OCI-M2 (cell line): ENCODE results near the gene NOLC1.
"Not testable (repeated sequence)": the region's sequence is repeated elsewhere in the genome, so short reads cannot be mapped to it uniquely, and the experiment has no call there.

Experiments
- DNase-seq: peaks from one replicate; lab custom pipeline; 2025; ENCODE audit not compliant: unreplicated experiment; lab: John Stamatoyannopoulos, UW

Gene NOLC1

GRCh38 chr10:102153093-102153620, 968 bp downstream of the NOLC1 start:
- no peak for DNase-seq

DNA sequence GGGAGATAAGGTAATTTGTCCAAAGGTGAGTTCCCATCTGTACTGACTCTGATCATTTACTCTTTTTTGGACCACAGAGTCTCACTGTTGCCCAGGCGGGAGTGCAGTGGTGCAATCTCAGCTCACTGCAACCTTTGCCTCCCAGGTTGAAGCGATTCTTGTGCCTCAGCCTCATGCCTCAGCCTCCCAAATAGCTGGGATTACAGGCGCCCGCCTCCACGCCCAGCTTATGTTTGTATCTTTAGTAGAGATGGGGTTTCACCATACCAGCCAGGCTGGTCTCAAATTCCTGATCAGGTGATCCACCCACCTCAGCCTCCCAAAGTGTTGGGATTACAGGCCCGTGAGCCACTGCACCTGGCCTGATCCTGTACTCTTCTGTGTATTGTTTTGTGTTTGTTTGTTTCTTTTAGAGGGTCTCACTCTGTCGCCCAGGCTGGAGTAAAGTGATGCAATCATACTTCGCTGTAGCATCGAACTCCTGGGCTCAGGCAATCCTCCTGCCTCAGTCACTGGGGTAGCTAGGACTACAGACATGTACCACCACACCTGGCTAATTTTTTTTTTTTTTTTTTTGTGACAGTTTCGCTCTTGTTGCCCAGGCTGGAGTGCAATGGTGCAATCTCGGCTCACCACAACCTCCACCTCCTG, 2.4 kb downstream of the NOLC1 start:
- no peak for DNase-seq

- no peak for DNase-seq
These were observed 5.0 kb downstream of the NOLC1 start for GRCh38 chr10:102157224-102157623.

DNA sequence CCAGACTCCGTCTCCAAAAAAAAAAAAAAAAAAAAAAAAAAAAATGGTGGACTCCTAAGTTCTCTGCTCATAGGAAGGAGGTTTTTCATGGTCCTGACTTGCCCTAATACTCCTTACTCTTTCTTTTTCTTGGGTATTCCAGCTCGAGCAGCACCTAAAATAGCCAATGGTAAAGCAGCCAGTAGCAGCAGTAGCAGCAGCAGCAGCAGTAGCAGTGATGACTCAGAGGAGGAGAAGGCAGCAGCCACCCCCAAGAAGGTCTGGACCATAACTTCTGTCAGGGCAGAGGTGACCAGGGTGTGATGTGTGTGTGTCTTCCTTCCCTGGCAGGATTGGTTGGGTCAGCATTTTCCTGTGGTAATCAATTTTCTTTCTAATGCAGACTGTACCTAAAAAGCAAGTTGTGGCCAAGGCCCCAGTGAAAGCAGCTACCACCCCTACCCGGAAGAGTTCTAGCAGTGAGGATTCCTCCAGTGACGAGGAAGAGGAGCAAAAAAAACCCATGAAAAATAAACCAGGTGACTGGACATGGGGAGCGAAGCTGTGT, 6.9 kb downstream of the NOLC1 start:
- no peak for DNase-seq

- no peak for DNase-seq
These were observed 7.6 kb downstream of the NOLC1 start for GRCh38 chr10:102159831-102160230.

DNA sequence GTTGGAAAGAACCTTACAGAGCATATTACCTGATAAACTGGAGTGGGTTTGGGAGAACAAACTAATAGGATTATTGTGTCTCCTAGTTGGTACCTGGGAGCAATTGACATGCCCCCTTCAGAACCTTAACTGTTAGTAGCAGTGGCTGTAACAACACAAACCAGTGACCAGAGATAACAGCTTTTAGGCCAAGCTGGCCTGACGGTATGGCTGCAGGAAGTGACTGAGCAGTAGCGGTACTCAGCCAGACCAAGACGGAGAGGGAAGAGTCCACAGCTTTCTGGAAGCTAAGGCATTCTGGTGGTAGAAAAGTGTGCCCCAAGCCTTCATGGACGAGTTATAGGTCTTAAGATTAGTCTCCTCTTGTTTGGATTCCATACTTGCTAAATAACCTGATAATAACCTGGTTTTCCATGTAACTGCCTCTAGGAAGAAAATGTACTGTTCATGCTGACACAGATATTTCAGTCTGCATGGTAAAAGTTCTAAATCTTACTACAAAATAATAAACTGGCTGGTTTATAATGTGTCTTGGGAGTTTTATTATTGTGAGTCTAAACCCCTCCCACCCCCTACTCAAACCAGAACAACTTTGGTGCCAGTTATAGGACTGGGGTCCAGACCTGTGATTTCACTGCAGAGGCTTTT, 11.3 kb downstream of the NOLC1 start:
- DNase-seq, result no peak

- DNase-seq, result no peak
These were observed 15.7 kb downstream of the NOLC1 start for GRCh38 chr10:102167861-102168260.

- DNase-seq, result no peak
These were observed 18.4 kb downstream of the NOLC1 start for GRCh38 chr10:102170602-102171001.

DNA sequence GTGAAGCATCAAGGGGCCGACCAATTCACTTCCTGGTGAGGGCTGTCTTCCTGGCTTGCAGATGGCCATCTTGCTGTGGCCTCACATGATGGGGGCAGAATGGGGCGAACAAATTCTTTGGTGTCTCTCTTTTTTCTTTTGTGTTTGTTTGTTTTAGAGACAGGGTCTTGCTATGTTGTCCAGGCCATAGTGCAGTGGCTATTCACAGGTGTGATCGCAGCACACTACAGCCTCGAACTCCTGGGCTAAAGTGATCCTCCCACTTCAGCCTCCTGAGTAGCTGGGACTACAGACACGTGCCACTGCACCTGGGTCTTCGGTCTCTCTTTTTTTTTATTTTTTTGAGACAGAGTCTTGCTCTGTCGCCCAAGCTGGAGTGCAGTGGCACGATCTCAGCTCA, 20.1 kb downstream of the NOLC1 start:
- DNase-seq, result no peak

- DNase-seq, result no peak
These were observed 23.2 kb downstream of the NOLC1 start for GRCh38 chr10:102175415-102175814.

GRCh38 chr10:102184606-102185005, 32.4 kb downstream of the NOLC1 start:
- no peak for DNase-seq

DNA sequence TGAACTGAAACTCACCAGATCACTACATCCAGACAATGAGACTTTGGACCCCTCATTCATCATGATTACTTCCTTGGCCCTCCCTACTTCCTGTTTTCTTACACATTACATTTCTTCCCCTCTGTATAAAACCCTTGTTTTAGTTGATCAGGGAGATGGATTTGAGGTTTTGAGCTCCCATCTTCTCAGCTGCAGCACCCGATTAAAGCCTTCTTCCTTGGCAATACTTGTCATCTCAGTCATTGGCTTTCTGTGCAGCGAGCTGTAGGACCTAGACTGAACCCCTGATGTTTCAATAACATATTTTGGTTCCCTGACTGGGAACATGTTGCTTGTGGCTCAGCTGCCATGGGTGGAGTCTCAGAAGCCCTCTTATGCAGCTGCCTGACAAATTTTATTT, 33.1 kb downstream of the NOLC1 start:
- no peak for DNase-seq

DNA sequence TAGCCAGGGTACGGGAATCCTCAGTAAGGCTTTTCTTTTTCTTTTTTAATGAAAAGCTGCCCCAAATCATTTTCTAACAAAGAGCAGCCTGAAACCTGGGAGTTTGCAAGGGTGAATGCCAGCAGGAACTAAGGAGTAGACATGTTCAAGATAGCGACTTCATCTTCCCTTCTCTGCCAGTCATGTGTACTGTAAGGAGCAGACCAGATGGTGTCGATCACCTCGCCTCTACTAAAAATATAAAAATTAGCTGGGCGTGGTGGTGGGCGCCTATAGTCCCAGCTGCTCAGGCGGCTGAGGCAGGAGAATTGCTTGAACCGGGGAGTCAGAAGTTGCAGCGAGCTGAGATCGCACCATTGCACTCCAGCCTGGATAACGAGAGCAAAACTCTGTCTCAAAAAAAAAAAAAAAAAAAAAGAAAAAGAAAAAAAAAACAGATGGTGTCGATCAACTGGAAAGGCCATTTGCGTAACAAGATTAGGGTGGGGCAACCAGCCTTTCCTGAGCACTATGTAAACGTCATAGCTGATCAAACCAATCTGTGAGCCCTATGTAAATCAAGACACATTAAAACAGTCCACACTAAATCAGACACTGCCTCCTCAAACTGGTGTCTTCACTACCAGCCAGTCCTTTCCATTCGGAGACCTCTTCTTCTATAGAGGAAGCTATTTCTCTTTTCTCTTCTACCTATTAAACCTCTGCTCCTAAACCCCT, 33.8 kb downstream of the NOLC1 start:
- no peak for DNase-seq

DNA sequence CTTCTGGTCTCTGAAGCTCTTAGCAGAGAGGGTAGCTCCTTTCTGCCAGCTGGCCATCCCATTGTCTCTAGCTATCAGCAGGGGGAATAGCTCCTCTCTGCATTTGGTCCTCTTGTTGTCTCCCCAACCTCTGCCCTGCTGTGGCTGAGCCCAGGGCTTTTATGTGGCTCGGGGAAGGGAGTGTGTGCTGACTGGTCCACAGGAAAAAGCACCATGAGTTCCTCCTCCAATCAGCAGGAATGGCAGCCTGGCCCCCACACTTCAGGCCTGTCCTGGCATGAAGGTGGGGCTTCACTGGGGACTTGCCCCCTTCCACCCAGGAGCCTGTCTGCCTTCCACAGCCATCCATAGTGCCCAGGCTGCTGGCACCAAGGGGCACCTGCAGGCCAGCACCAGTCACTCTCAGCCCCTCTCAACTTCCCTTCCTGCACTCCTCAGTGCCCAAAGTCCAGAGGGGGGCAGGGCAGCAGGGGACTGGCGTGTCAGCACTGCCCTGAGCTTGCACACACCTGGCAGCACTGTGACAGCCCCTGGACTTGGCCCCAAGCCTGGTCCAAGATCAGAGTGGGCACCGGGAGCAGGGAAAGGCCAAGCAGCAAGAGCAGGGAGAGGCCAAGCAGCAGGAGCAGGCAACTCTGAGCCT, 36.2 kb downstream of the NOLC1 start:
- no peak for DNase-seq

DNA sequence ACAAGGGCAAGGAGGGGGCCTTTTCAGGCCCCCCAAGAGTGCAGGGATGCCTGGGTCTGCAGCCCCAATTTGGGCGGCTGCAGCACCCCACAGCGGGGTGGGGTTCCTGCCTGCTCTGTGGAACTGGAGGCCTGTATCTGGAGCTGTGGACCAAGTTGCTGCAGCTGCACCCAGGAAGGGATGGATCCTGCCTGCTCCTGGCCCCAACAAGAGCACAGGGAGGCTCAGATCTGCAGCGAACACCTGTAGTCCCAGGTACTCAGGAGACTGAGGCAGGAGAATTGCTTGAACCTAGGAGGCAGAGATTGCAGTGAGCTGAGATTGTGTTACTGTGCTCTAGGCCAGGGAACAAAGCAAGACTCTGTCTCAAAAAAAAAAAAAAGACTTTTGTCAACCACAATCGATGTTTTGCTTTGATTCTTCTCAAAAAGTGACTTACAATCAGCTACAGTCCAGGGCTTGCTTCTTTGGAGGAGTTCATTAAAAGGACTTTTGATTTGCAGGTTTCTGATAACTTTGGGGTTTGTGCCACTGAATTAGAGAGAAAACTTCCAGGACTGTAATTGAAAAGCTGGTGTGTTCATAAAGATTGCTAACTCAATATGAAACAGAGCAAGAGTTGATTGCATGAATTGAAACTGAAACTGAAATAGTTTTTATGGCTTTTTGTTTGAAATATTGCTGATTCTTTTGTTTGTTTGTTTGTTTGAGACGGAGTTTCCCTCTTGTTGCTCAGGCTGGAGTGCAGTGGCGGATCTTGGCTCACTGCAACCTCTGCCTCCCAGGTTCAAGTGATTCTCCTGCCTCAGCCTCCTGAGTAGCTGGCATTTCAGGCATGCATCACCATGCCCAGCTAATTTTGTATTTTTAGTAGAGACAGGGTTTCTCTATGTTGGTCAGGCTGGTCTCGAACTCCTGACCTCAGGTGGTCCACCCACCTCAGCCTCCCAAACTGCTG, 37.0 kb downstream of the NOLC1 start:
- not testable (repeated sequence) for DNase-seq

GRCh38 chr10:102191956-102192355, 39.8 kb downstream of the NOLC1 start:
- DNase-seq, result no peak

- no peak for DNase-seq
These were observed 43.2 kb downstream of the NOLC1 start for GRCh38 chr10:102195296-102195870.

GRCh38 chr10:102196893-102197292, 44.7 kb downstream of the NOLC1 start:
- no peak for DNase-seq

DNA sequence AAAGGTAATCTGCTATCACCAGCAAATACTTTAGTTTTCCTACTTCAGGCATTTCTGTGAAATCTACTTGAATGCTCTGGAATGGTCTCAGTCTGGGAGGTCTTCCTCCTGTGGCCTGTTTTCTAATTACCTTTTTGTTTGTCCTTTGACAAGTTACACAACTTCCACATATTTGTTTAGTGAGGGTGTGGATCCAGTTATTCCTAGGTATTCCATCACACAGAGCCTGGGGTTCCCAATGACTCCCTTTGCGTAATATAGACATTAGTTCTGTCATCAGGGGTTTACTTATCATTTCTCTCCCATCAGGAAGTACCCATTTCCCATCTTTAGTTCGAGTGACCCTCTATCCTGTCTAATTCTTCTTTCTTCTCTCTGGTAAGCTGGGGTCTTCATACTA, 45.8 kb downstream of the NOLC1 start:
- no peak for DNase-seq
